Loucy (cell line): ENCODE measurements around the gene CETN2.

ENCODE experiments used
- H2AFZ ChIP-seq: fragments of 200-600 bp; sonication (generic); 2 replicates; pipeline ENCODE4 v1.6.0; 2016; ENCODE audit warnings: antibody characterized with exemption, mild to moderate bottlenecking, low read length, moderate library complexity
- H3F3A ChIP-seq: fragments of 200-600 bp; 2 replicates; pipeline ENCODE4 v1.6.0; 2016; ENCODE audit warnings: antibody characterized with exemption, low read depth, mild to moderate bottlenecking
- H3K27me3 ChIP-seq: fragments of 200-600 bp; sonication (generic); 2 replicates; pipeline ENCODE4 v1.6.1; 2014; ENCODE audit warnings: low read length, mild to moderate bottlenecking; ENCODE audit not compliant: insufficient read depth, poor library complexity, severe bottlenecking
- H3K36me3 ChIP-seq: fragments of 200-600 bp; sonication (generic); 2 replicates; pipeline ENCODE4 v1.6.1; 2016; ENCODE audit warnings: low read length; ENCODE audit not compliant: insufficient read depth
- H3K4me1 ChIP-seq: fragments of 200-600 bp; sonication (generic); 2 replicates; pipeline ENCODE4 v1.5.1; 2014; ENCODE audit warnings: low read length, mild to moderate bottlenecking; ENCODE audit not compliant: insufficient read depth, poor library complexity, severe bottlenecking
- H3K4me2 ChIP-seq: fragments of 200-600 bp; sonication (generic); 2 replicates; pipeline ENCODE4 v1.6.0; 2014; ENCODE audit warnings: antibody characterized with exemption, low read length, low read depth, mild to moderate bottlenecking; ENCODE audit not compliant: poor library complexity, severe bottlenecking
- H3K4me3 ChIP-seq: fragments of 200-600 bp; sonication (generic); 2 replicates; pipeline ENCODE4 v1.5.1; 2014; ENCODE audit warnings: low read length, mild to moderate bottlenecking, mixed read lengths; ENCODE audit not compliant: poor library complexity, severe bottlenecking
- H3K79me2 ChIP-seq: fragments of 200-600 bp; sonication (generic); 2 replicates; pipeline ENCODE4 v1.6.1; 2014; ENCODE audit warnings: low read length; ENCODE audit not compliant: insufficient read depth
- H3K9ac ChIP-seq: fragments of 200-600 bp; sonication (generic); 2 replicates; pipeline ENCODE4 v1.6.0; 2014; ENCODE audit warnings: mild to moderate bottlenecking, low read depth, low read length, moderate library complexity; ENCODE audit not compliant: poor library complexity, severe bottlenecking
- H3K9me2 ChIP-seq: fragments of 200-600 bp; sonication (generic); replicated peaks from 2 replicates; pipeline ENCODE4 v1.6.1; 2016; ENCODE audit warnings: low read depth, low read length, mixed read lengths
- H3K9me3 ChIP-seq: fragments of 200-600 bp; sonication (generic); 2 replicates; pipeline ENCODE4 v1.6.1; 2014; ENCODE audit warnings: mild to moderate bottlenecking, antibody characterized with exemption, low read length, low read depth; ENCODE audit not compliant: insufficient read depth
- H4K20me1 ChIP-seq: fragments of 200-600 bp; sonication (generic); 2 replicates; pipeline ENCODE4 v1.6.0; 2014; ENCODE audit warnings: antibody characterized with exemption, low read length, mild to moderate bottlenecking; ENCODE audit not compliant: insufficient read depth, poor library complexity, severe bottlenecking
- CTCF ChIP-seq: fragments of 200-600 bp; sonication (generic); conservative IDR thresholded peaks from 2 replicates; pipeline ENCODE4 v1.5.1; 2014; ENCODE audit warnings: mild to moderate bottlenecking, antibody characterized with exemption, low read length
- EZH2phosphoT487 ChIP-seq: fragments of 200-600 bp; IDR thresholded peaks from 2 replicates; pipeline ENCODE4 v1.6.1; 2018; ENCODE audit warnings: antibody characterized with exemption, mild to moderate bottlenecking, moderate library complexity, borderline replicate concordance

The CETN2 gene

GRCh38 chrX:152824841-152825374, 5.6 kb downstream of the CETN2 start:
- Histone ChIP-seq H3K9me3 (no peaks in the 10 kb centered on the region), H2AFZ (no peak overlapping the region)
- TF ChIP-seq EZH2phosphoT487 (no peak), CTCF (no peak)

GRCh38 chrX:152823657-152824056, 6.9 kb downstream of the CETN2 start:
- Histone ChIP-seq H3K79me2 (no peaks in the 10 kb centered on the region), H3K4me2 (no peak overlapping the region), H4K20me1 (no peaks in the 10 kb centered on the region), H3F3A (no peaks in the 10 kb centered on the region), H3K36me3 (no peaks in the 10 kb centered on the region), H3K9me2 (no peaks in the 10 kb centered on the region), H3K9me3 (no peaks in the 10 kb centered on the region), H3K9ac (no peak overlapping the region), H2AFZ (no peak overlapping the region), H3K4me1 (no peaks in the 10 kb centered on the region), H3K4me3 (no peak overlapping the region), H3K27me3 (no peaks in the 10 kb centered on the region)
- TF ChIP-seq CTCF = no peak
- no peak for TF ChIP-seq EZH2phosphoT487

More at GRCh38 chrX:152824841-152825374, 5.6 kb downstream of the CETN2 start:
- H3K4me2 ChIP-seq = no peak overlapping the region
- H3K36me3 ChIP-seq = no peaks in the 10 kb centered on the region
- no peaks in the 10 kb centered on the region for H3F3A ChIP-seq
- H3K4me3 ChIP-seq = no peak overlapping the region
- H3K79me2 ChIP-seq = no peaks in the 10 kb centered on the region
- H3K27me3 ChIP-seq = no peaks in the 10 kb centered on the region
- no peak overlapping the region for H3K9ac ChIP-seq
- H3K4me1 ChIP-seq = peaks cover 2% of the 10 kb centered on the region
- H4K20me1 ChIP-seq = no peaks in the 10 kb centered on the region
- H3K9me2 ChIP-seq = no peaks in the 10 kb centered on the region

GRCh38 chrX:152822383-152823086, 8.0 kb downstream of the CETN2 start:
- TF ChIP-seq EZH2phosphoT487 (no peak), CTCF (no peak)
- no peaks in the 10 kb centered on the region for H3K9me2 ChIP-seq
- no peak overlapping the region for H2AFZ ChIP-seq
- no peaks in the 10 kb centered on the region for H3K9me3 ChIP-seq
- H3K4me3 ChIP-seq = no peak overlapping the region
- no peaks in the 10 kb centered on the region for H4K20me1 ChIP-seq
- H3K4me1 ChIP-seq = no peaks in the 10 kb centered on the region
- H3F3A ChIP-seq = no peaks in the 10 kb centered on the region
- no peaks in the 10 kb centered on the region for H3K36me3 ChIP-seq
- H3K9ac ChIP-seq = no peak overlapping the region
- H3K4me2 ChIP-seq = no peak overlapping the region
- no peaks in the 10 kb centered on the region for H3K79me2 ChIP-seq
- H3K27me3 ChIP-seq = no peaks in the 10 kb centered on the region
